ENCODE measurements around the gene TSG101. TPM values are rescaled to one million over a fixed set of nuclear protein-coding genes. Genes with fewer than 3 reads are reported as not detected.

The TSG101 gene
- total and polyA plus RNA-seq, 12 donors = 33.1 to 263 (median 74.3) TPM

DNA sequence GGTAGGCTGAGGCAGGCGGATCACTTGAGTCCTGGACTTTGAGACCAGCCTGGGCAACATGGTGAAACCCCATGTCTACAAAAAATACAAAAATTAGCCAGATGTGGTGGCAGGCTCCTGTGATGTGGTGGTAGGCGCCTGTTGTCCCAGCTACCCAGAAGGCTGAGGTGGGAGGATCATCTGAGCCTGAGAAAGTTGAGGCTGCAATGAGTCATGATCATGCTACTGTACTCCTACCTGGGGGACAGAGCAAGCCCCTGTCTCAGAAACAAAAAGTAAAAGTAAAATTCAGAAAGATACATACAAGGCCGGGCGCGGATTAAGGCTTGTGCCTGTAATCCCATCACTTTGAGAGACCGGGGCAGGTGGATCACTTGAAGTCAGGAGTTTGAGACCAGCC lies 64.8 kb downstream of the TSG101 start:
- Histone ChIP-seq H3K36me3 (replicated peaks in 1 of 2) (no peaks in the 10 kb centered on the region), H3K4me3 (no peak overlapping the region), H3K27me3 (no peaks in the 10 kb centered on the region), H3K27ac (no peak overlapping the region), H3K9me3 (replicated peaks in 1 of 3) (no peaks in the 10 kb centered on the region), H3K4me1 (replicated peaks in 1 of 2) (peaks cover 0 to 3% of the 10 kb centered on the region in 2 donors)
- TF ChIP-seq, protein P1, sequence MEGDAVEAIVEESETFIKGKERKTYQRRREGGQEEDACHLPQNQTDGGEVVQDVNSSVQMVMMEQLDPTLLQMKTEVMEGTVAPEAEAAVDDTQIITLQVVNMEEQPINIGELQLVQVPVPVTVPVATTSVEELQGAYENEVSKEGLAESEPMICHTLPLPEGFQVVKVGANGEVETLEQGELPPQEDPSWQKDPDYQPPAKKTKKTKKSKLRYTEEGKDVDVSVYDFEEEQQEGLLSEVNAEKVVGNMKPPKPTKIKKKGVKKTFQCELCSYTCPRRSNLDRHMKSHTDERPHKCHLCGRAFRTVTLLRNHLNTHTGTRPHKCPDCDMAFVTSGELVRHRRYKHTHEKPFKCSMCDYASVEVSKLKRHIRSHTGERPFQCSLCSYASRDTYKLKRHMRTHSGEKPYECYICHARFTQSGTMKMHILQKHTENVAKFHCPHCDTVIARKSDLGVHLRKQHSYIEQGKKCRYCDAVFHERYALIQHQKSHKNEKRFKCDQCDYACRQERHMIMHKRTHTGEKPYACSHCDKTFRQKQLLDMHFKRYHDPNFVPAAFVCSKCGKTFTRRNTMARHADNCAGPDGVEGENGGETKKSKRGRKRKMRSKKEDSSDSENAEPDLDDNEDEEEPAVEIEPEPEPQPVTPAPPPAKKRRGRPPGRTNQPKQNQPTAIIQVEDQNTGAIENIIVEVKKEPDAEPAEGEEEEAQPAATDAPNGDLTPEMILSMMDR (IDR thresholded peaks at IDR 0.05) = no peak
- TF ChIP-seq POLR2A (IDR thresholded peaks at IDR 0.05) = no peak
- DNase-seq = no peak
- WGBS, 4 donors = 93 to 98% (median 96%) methylated on average over 6 of the region's 6 CpGs
- intact Hi-C loops (cut with DNase I) = no loop called here

DNA sequence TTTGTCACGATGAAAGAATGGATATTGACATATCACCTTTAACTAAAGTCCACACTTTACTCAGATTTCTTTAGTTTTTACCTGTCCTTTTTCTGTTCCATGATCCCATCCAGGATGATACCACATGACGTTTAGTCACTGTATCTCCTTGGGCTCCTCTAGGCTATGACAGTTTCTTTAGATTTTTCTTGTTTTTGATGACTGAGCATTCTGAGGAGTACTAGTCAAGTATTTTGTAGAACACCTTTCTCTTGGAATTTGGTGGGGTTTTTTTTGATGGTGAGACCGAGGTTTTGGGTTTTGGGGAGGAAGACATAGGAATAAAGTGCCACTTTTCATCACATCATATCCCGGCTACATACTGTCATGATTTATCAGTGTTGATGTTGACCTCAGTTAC lies 67.1 kb downstream of the TSG101 start:
- Histone ChIP-seq H3K4me3 (no peak overlapping the region), H3K9me3 (replicated peaks in 1 of 3) (no peaks in the 10 kb centered on the region), H3K27me3 (peaks cover 11% of the 10 kb centered on the region), H3K36me3 (replicated peaks in 1 of 2) (no peaks in the 10 kb centered on the region), H3K27ac (no peak overlapping the region), H3K4me1 (replicated peaks in 1 of 2) (peaks cover 0 to 3% of the 10 kb centered on the region in 2 donors)
- WGBS, 4 donors = 79 to 94% (median 90%) methylated on average over 4 of the region's 4 CpGs
- DNase-seq = no peak
- no peak for TF ChIP-seq POLR2A (IDR thresholded peaks at IDR 0.05)
- TF ChIP-seq, protein P1 (IDR thresholded peaks at IDR 0.05) = no peak
- intact Hi-C loops (cut with DNase I) = no loop called here

DNA sequence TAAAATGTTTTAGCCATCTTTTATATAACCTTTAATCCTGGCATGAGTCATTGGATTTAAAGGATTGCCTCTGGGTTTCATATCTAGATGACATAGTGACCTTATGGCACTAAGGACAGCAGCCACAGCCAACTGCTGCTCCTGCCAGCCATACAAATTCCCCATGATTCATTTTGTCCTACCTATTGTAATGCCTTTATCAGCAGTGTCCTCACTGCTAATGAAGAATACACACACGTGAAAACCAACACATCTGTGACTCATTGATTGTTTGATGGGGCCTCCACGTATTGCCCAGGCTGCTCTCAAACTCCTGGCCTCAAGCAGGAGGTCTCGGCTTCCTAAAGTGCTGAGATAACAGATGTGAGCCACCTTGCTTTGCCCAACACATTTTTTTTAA lies 69.3 kb downstream of the TSG101 start:
- H3K36me3 ChIP-seq (replicated peaks in 1 of 2) = no peaks in the 10 kb centered on the region
- no peaks in the 10 kb centered on the region for H3K9me3 ChIP-seq (replicated peaks in 1 of 3)
- 35 to 45% (median 40%) methylated on average over 3 of the region's 3 CpGs for WGBS, 4 donors
- H3K27me3 ChIP-seq = peaks cover 11% of the 10 kb centered on the region
- peaks cover 0 to 3% of the 10 kb centered on the region in 2 donors for H3K4me1 ChIP-seq (replicated peaks in 1 of 2)
- H3K4me3 ChIP-seq = no peak overlapping the region
- DNase-seq = peak; percentile 26 to 65 (median 58)
- H3K27ac ChIP-seq = no peak overlapping the region
- TF ChIP-seq POLR2A (IDR thresholded peaks at IDR 0.05) = no peak
- TF ChIP-seq, protein P1 (IDR thresholded peaks at IDR 0.05) = no peak
- intact Hi-C loops (cut with DNase I) = no loop called here

DNA sequence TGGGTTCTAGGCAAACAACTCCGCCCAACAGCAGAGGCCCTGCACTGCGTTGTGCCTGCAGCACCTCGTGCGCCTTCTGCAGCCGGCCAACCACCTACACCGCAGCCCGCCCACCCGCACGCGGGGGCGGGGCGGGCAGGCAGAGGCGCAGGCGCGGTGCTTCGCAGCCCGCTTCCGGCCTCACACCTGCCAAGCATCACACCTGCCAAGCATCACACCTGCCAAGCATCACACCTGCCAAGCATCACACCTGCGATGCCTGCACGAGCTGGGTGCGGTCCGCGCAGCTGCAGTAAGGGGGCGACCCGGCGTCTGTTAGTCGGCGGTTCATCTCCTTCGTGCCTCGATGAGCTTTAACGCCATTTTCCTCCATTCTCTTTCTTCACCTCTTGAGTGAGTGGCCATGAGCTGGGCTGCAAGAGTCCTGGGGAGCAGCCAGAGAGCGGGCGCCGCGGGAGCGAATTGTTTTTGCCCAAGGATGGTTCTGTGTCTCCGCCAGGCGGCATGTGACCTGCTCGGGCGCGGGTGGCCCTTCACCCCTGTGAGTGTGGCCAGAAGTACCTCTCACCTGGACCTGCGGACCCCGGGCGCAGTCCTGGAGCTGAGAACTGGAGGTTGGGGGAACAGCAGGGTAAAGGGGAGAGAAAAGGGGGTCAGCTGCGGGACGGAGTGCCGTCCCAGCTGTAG lies 70.9 kb downstream of the TSG101 start, which contains the start of gene LDHAL6A:
Gene LDHAL6A, plus strand, starts transcription at position 171 of the 687 bp plus-strand sequence. CDS start 825 bp downstream, outside the sequence.
- WGBS, 4 donors = 48 to 85% (median 66%) methylated on average over 26 to 47 of the region's 47 CpGs
- Histone ChIP-seq H3K9me3 (replicated peaks in 1 of 3) (no peaks in the 10 kb centered on the region), H3K4me3 (no peak within 1 kb of the TSS), H3K27ac (no peak within 1 kb of the TSS), H3K36me3 (replicated peaks in 1 of 2) (no peaks in the 10 kb centered on the region), H3K4me1 (replicated peaks in 1 of 2) (peaks cover 0 to 3% of the 10 kb centered on the region in 2 donors), H3K27me3 (peaks cover 11% of the 10 kb centered on the region)
- TF ChIP-seq POLR2A (IDR thresholded peaks at IDR 0.05) = no peak
- TF ChIP-seq, protein P1 (IDR thresholded peaks at IDR 0.05) = no peak
- no peak for DNase-seq
- intact Hi-C loops (cut with DNase I) = no loop called here

Data from adrenal gland (tissue), 12 donors.